HepG2 (cell line): ENCODE data around the gene MTCH1. TPM values are rescaled to one million over a fixed set of nuclear protein-coding genes. Genes with fewer than 3 reads are reported as not detected.

Source experiments
- ATAC-seq: fragments of 200-7000 bp; cut with Tn5 transposase; 3 replicates; pipeline ENCODE4 v1.9.1; 2020; ENCODE audit warnings: mild to moderate bottlenecking, moderate library complexity
- BruUV-seq: library from RNA; stranded (reverse); fragments of 400-500 nt; replicated peaks from 2 replicates; lab custom pipeline; 2021; lab: Mats Ljungman, UMichigan
- CTCF ChIA-PET: fragments of 300-600 bp; formaldehyde crosslinking; extraction: SDS; loops from one replicate; lab custom pipeline; 2021; ENCODE audit warnings: low total read pairs, inconsistent platforms, low intra/inter-chr PET ratio; lab: Yijun Ruan, JAX
- POLR2A ChIA-PET: fragments of 350-600 bp; sonication (Branson Sonifier 250); formaldehyde crosslinking; loops from one replicate; lab custom pipeline; 2020; ENCODE audit warnings: antibody characterized with exemption, inconsistent platforms; lab: Yijun Ruan, JAX
- DNase-seq: peaks from one replicate; pipeline ENCODE4 v3.0.0-alpha.2; 2015; ENCODE audit warnings: low spot score
- FAIRE-seq: peaks from 3 replicates; lab custom pipeline; 2011; peaks lifted over from hg19 to GRCh38; lab: Jason Lieb, UNC
- H2AFZ ChIP-seq: one replicate; pipeline ENCODE4 v1.6.1; 2011; ENCODE audit warnings: low read length, inconsistent platforms
- H3K27ac ChIP-seq: fragments of 300-600 bp; 3 replicates; pipeline ENCODE4 v1.8.0; 2011; ENCODE audit warnings: mixed run types, mild to moderate bottlenecking, mixed read lengths, low read length, inconsistent platforms; ENCODE audit not compliant: insufficient read depth; ENCODE audit errors: extremely low read length
- H3K27me3 ChIP-seq, 2 experiments: fragments of 200-600 bp in 1 of 2; 2 replicates in 1 of 2; 3 replicates in 1 of 2; pipeline versions ENCODE4 v1.6.0 to v1.8.0; 2011; ENCODE audit warnings: low read length in 2 of 2, mild to moderate bottlenecking in 2 of 2, moderate library complexity in 2 of 2, inconsistent platforms in 1 of 2; ENCODE audit not compliant: insufficient read depth in 2 of 2, control insufficient read depth in 1 of 2
- H3K36me3 ChIP-seq, 2 experiments: fragments of 200-600 bp in 1 of 2; replicated peaks in 1 of 2; 2 replicates in 1 of 2; 3 replicates in 1 of 2; pipeline versions ENCODE4 v1.5.1 to v1.8.0; 2011; ENCODE audit warnings: low read length in 2 of 2, inconsistent platforms in 1 of 2; ENCODE audit not compliant: insufficient read depth in 2 of 2, control insufficient read depth in 1 of 2
- H3K4me1 ChIP-seq: 2 replicates; pipeline ENCODE4 v1.5.1; 2012; ENCODE audit warnings: low read length, inconsistent platforms; ENCODE audit not compliant: insufficient read depth
- H3K4me2 ChIP-seq: 2 replicates; pipeline ENCODE4 v1.6.0; 2011; ENCODE audit warnings: low read depth, low read length, inconsistent platforms
- H3K4me3 ChIP-seq, 3 experiments: fragments of 200-600 bp in 1 of 3; sonication (generic), shearing (Covaris generic) in 1 of 3; replicated peaks in 1 of 3; 2 replicates each; pipeline ENCODE4 v1.5.1; 2011 to 2016; ENCODE audit warnings: low read length in 3 of 3, inconsistent platforms in 2 of 3, low read depth in 2 of 3, mild to moderate bottlenecking in 2 of 3, control low read depth in 1 of 3, mixed read lengths in 1 of 3; ENCODE audit not compliant: insufficient read depth in 1 of 3
- H3K79me2 ChIP-seq: one replicate; pipeline ENCODE4 v1.6.1; 2011; ENCODE audit warnings: low read length, inconsistent platforms; ENCODE audit not compliant: insufficient read depth
- H3K9ac ChIP-seq: 2 replicates; pipeline ENCODE4 v1.6.0; 2011; ENCODE audit warnings: mild to moderate bottlenecking, low read depth, low read length, inconsistent platforms; ENCODE audit not compliant: insufficient read depth
- H3K9me3 ChIP-seq: 2 replicates; pipeline ENCODE4 v1.5.1; 2012; ENCODE audit warnings: mild to moderate bottlenecking, low read length
- H4K20me1 ChIP-seq: 2 replicates; pipeline ENCODE4 v1.6.0; 2011; ENCODE audit warnings: inconsistent platforms, mild to moderate bottlenecking, low read length, moderate library complexity; ENCODE audit not compliant: insufficient read depth
- AGO1 ChIP-seq: fragments of 200-400 bp; formaldehyde crosslinking; IDR thresholded peaks from 2 replicates; pipeline ENCODE4 v1.6.1; 2017; ENCODE audit warnings: mild to moderate bottlenecking, low read depth, low read length, moderate library complexity; ENCODE audit not compliant: poor library complexity, severe bottlenecking
- ARHGAP35 ChIP-seq: sonication (generic); formaldehyde crosslinking; IDR thresholded peaks from 2 replicates; pipeline ENCODE4 v1.9.0; 2022; ENCODE audit warnings: mild to moderate bottlenecking, inconsistent platforms, moderate library complexity, missing genetic modification reagents, borderline replicate concordance
- ATF1 ChIP-seq: IDR thresholded peaks from 2 replicates; pipeline ENCODE4 v1.6.1; 2016; ENCODE audit warnings: mild to moderate bottlenecking, control low read depth
- CAMTA2 ChIP-seq: sonication (generic); formaldehyde crosslinking; IDR thresholded peaks from 2 replicates; pipeline ENCODE4 v1.4.0; 2020; ENCODE audit warnings: mild to moderate bottlenecking, missing genetic modification reagents, borderline replicate concordance
- ELF1 ChIP-seq: sonication (generic); formaldehyde crosslinking; IDR thresholded peaks from 2 replicates; pipeline ENCODE4 v1.4.0; 2020; ENCODE audit warnings: missing genetic modification reagents
- ELF3 ChIP-seq: IDR thresholded peaks from 2 replicates; pipeline ENCODE4 v1.6.1; 2016; ENCODE audit warnings: missing genetic modification reagents, missing compliant biosample characterization
- HOXA5 ChIP-seq: sonication (generic); formaldehyde crosslinking; IDR thresholded peaks from 2 replicates; pipeline ENCODE4 v1.4.0; 2020; ENCODE audit warnings: missing genetic modification reagents
- NFE2L2 ChIP-seq: fragments of 150-350 bp; IDR thresholded peaks from 2 replicates; pipeline ENCODE4 v1.6.1; 2014; ENCODE audit warnings: low read length
- SAFB2 ChIP-seq: sonication (generic); formaldehyde crosslinking; IDR thresholded peaks from 2 replicates; pipeline ENCODE4 v1.5.1; 2020; ENCODE audit warnings: missing genetic modification reagents, low read depth, mild to moderate bottlenecking, borderline replicate concordance
- SIX1 ChIP-seq: sonication (generic); formaldehyde crosslinking; IDR thresholded peaks from 2 replicates; pipeline ENCODE4 v1.4.0; 2020; ENCODE audit warnings: missing genetic modification reagents, borderline replicate concordance
- SSRP1 ChIP-seq: IDR thresholded peaks from 2 replicates; pipeline ENCODE4 v1.6.1; 2016; ENCODE audit warnings: control low read depth
- SYNCRIP ChIP-seq: fragments of 200-400 bp; formaldehyde crosslinking; IDR thresholded peaks from 2 replicates; pipeline ENCODE4 v1.6.1; 2018; ENCODE audit warnings: mild to moderate bottlenecking, low read depth, low read length; ENCODE audit not compliant: insufficient read depth
- ZNF407 ChIP-seq: sonication (generic); formaldehyde crosslinking; IDR thresholded peaks from one replicate; pipeline ENCODE4 v1.5.1; 2020; ENCODE audit warnings: mild to moderate bottlenecking, missing genetic modification reagents; ENCODE audit errors: not compliant biosample characterization
- ZNF737 ChIP-seq: sonication (generic); formaldehyde crosslinking; IDR thresholded peaks from 2 replicates; pipeline ENCODE4 v1.5.0; 2020; ENCODE audit warnings: missing genetic modification reagents, mild to moderate bottlenecking, borderline replicate concordance
- WGBS: methylation state at CpG from one replicate; pipeline ENCODE4 v1.1.6; 2017; ENCODE audit warnings: low lambda C conversion rate; 5-methylcytosine and 5-hydroxymethylcytosine counted together
- in situ Hi-C: cut with HindIII; loops from 2 replicates; pipeline ENCODE4 v1.10.0; 2017; ENCODE audit warnings: low pct_unique_long_range_greater_than_20kb; ENCODE audit not compliant: extremely low pct_ligation_motif_present
- intact Hi-C: fragments of 100-400 bp; cut with micrococcal nuclease; formaldehyde crosslinking; loops from one replicate; pipeline ENCODE4 v1.10.0; 2022; ENCODE audit not compliant: unreplicated experiment
- polyA plus RNA-seq, 8 experiments: library from polyadenylated mRNA; depleted of rRNA in 3 of 8; stranded (reverse) in 7 of 8; unstranded in 1 of 8; fragments of >200 nt; fragmentation: Illumina TruSeq in 4 of 8; extraction: Trizol in 4 of 8; gene quantifications; 2 replicates each; pipeline versions ENCODE4 v1.2.1 to v1.2.3, GENCODE V29; 2011 to 2016; ENCODE audit warnings: low read depth in 4 of 8, missing spikeins in 1 of 8, mixed read lengths in 1 of 8; ENCODE audit not compliant: insufficient read depth in 1 of 8
- total RNA-seq, 5 experiments: library from RNA; depleted of rRNA; stranded (reverse); fragments of >200 nt; fragmentation: Illumina TruSeq; extraction: Trizol; gene quantifications; 2 replicates each; pipeline ENCODE4 v1.2.3, GENCODE V29; 2016; ENCODE audit warnings: low read depth in 1 of 5
- TF ChIP-seq, protein P1 (sequence below): sonication (generic); formaldehyde crosslinking; IDR thresholded peaks from 2 replicates; pipeline ENCODE4 v1.5.1; 2020; ENCODE audit warnings: missing genetic modification reagents, mild to moderate bottlenecking, borderline replicate concordance

The MTCH1 gene
- total and polyA plus RNA-seq, 2 of the 13 experiments (the other 11 are each of a cell fraction or from before 2014, with no cell fraction given) = 86.2 to 144 TPM

- no TSS peak for BruUV-seq
- Histone ChIP-seq H3K9me3 (no peaks in the 10 kb centered on the region), H3K4me2 (peak within 1 kb of the TSS; percentile 8; the same call in 1 of the 2 replicates), H3K27me3 (peaks cover 3 to 76% of the 10 kb centered on the region in 2 experiments; a peak in 3 of 5 replicates), H3K9ac (no peak within 1 kb of the TSS), H3K36me3 (no peaks in the 10 kb centered on the region), H2AFZ (no peak within 1 kb of the TSS), H3K4me3 (no peak within 1 kb of the TSS), H4K20me1 (no peaks in the 10 kb centered on the region), H3K79me2 (no peaks in the 10 kb centered on the region), H3K27ac (no peak within 1 kb of the TSS), H3K4me1 (no peaks in the 10 kb centered on the region)
- ChIA-PET CTCF (no interaction called here), POLR2A (no interaction called here)
- no peak for DNase-seq
- in situ Hi-C loops (no loop called here), intact Hi-C loops (no loop called here)
- WGBS = 51% methylated on average over 13 of the region's 14 CpGs
- FAIRE-seq = no peak
- no peak for ATAC-seq
- TF ChIP-seq, protein P1, sequence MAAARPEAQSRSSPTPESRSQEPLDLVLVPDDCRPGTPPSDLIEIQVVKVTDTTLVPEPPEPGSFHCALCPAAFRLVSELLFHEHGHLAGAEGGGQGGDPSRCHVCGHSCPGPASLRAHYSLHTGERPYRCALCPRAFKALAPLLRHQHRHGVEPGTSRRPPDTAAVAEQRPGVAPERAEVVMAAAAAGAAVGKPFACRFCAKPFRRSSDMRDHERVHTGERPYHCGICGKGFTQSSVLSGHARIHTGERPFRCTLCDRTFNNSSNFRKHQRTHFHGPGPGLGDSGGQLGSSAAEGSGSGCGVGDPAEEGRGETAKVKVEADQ (CRISPR knock-in tag) = no peak
- TF ChIP-seq SAFB2 (CRISPR knock-in tag) (no peak), ARHGAP35 (no peak), ZNF737 (CRISPR knock-in tag) (no peak), ZNF407 (CRISPR knock-in tag) (no peak), CAMTA2 (CRISPR knock-in tag) (no peak), AGO1 (no peak), NFE2L2 (no peak), ELF1 (CRISPR knock-in tag) (no peak), HOXA5 (CRISPR knock-in tag) (no peak), ELF3 (CRISPR knock-in tag) (no peak), SIX1 (no peak), SSRP1 (no peak), ATF1 (no peak), SYNCRIP (no peak)
These were observed 19.2 kb upstream of the MTCH1 start, which contains the start of gene FGD2 for GRCh38 chr6:37005061-37005810. FGD2 (plus strand) TSS chr6:37005655; CDS start chr6:37005818, 163 bp downstream.
